SKM-1 treated with dmso at 0.1 percent for 144 hours (cell line): ENCODE measurements around the gene FKBP11.
A peak's percentile ranks its signal among the peaks of the same experiment; 100 is the strongest.

ENCODE experiments used
- DNase-seq: peaks from one replicate; lab custom pipeline; 2025; ENCODE audit not compliant: unreplicated experiment; lab: John Stamatoyannopoulos, UW

FKBP11 gene

DNA sequence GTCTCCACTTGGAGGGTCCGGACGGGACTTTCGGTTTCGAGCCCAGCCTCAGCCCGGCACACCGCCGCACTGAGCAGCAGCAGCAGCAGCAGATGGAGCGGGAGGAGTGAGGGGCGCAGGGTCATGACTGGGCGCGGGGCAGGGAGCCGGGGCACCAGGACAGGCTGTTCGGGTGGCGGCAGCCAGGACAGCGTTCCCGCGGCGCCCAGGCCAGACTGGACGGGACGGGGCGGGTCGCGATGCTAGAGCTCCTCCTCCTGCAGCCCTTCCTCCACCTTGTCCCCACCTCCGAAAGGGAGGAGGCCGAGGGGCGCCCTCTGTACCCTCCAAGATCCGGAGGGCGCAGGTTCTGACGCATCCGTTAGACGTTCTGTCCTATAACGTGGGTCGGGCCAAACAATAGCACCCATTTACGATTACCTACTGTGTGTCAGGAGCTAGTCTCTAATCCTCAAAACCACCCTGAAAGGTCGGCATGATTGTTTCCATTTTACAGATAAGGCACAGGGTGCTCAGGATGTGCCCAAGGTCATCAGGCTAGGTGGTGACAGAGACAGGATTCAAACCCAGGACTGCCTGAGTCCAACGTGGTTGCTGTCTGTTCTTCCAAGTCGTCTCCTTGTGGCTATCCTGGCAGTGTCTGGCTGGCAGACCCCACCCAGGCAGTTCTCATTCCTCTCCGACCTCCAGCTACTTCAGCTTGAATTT, at the start of gene FKBP11:
Gene FKBP11, minus strand, starts transcription at position 189 of the 708 bp plus-strand sequence. Its CDS starts 64 bp downstream, at position 125.
- DNase-seq: no peak

DNA sequence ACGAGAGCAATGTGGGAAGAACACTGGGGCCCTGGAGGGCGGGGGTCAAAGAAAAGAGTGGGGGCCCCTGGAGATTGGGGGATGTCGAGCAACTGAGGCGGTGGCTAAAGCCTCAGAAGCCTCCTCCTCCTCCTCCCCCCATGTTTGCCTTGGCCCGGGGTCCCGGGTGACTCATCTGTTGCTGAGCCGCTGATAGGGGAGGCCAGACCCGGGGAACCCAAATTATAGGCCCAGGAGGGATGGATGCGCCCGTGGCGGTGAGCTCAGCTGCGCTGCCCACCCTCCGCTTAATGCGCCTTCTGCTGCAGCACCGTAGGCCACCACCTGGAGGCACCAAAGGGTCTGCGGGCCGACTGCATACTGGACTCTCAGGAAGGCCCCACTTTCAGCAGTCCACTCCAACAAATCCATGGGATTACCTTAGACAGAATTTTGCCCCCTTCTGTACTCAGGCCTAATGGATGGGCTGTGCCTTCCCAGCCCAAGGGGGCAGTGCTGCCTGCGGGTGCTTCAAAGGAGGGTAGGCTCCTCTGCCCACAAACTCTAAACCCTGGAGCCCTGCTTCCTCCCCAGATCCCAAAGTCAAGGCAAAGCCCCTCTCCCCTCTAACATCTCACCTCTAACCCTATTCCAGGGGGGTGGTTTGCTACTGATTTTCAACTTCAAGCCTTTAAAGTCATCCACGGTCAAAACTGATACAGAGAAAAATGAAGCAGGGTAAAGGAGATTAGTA, 48.8 kb upstream of the FKBP11 start:
- DNase-seq: no peak

DNA sequence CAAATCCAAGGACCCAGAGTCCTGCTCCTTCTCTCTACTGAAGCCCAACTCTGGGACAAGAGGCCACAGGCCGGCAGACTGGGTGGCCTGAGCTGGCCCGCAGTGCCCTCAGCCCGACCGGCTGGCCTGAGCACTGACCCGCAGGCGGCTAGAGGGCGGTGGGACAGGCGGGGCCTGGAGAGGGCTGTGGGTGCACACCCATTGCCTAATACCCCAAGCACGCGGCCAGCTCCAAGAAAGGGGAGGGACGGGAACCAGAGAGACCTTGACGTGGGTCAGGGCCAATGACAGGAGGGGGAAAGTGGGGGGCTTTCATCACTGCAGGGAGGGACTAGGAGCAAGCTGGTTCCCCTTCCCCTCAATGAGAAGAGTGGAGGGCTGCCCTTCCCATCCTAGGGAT, 48.2 kb upstream of the FKBP11 start:
- no peak for DNase-seq

DNA sequence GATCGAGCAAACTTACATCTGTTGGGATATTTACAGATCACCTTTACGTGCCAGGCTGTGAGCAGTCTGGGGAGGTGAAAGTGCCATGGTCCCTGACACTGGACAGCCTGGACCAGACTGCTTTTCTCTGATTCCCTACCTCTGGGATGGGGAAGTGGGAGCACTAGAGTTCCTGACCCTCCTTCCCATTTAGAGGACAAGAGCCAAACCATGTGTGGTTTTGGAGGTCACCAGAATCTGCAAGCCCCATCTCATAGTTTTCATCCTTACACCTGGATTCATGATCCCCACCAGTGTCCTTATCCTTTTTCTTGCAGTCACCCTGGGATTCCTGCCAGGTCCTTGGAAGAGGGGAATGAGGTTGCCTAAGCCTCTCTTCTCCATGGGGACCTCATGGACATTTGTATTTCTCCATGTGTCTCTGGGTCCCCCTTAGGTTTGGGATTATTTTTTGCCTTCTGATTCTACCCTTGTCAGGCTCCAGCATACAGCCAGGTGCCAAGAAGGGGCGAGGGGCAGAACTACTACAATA, 47.7 kb upstream of the FKBP11 start:
- DNase-seq: no peak

DNA sequence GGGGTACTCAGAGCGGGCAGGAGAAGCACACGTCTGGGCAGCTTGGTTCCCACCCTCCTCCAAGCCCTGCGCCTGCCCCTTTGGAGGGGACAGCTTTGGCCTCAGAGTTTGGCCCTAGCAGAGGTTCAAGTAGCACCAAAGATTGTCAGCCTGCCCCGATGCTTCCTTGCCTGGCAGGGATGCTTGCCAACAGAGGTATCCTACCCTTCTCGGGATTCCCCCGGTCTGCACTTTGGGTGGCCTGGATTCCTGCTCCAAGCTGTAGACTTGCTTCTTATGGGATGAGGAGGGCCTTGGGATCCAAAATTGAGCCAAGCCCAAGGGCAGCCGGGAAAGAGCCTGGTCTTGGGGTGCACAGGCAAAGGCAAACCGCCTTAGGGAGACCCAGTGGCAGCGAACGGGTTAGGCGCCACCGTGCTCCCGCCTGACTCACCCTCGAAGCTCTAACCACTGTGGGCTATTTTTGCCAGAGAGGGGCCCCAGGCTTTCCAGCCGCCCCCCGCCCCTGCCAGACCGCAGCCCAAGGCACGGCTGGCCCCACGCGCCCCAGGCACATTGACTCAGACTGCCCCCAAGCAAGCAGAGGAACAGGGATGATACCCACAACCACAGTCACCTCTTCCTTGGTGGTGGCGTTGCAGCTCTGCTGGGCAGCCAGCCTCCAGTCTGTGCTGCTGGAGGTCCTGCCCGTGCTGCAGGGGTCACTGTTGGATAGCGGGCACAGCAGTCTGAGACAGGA, 47.1 kb upstream of the FKBP11 start:
- peak; percentile 21 for DNase-seq

DNA sequence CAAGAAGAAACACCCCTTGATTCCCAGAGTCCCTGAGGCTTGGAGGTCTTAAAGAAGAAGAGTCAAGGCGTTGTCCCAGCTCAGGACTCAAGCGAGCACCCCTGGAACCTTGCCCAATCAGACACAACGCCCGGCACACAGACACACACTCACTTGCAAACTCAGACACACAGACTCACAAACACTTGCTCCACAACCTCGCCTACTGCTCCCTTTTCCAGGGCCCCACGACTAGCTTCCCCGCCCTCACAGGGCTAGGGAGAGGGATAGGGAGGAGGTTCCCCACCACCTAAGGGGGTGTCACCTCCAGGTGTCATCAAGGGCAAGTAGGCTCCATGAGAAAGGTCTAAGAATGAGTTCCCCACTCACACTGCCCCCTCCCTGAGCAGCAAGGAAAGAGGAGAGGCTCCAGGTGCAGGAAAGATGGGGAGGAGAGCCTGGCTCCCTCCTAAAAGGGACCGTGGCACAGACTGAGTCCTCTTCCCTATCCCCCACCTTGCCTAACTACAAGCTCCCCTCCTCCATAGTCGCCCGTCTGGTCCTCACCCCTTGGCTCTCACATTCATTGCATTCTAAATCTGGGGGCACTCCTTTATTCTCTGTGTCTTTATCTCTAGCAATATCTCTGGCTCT, 45.5 kb upstream of the FKBP11 start:
- no peak for DNase-seq

DNA sequence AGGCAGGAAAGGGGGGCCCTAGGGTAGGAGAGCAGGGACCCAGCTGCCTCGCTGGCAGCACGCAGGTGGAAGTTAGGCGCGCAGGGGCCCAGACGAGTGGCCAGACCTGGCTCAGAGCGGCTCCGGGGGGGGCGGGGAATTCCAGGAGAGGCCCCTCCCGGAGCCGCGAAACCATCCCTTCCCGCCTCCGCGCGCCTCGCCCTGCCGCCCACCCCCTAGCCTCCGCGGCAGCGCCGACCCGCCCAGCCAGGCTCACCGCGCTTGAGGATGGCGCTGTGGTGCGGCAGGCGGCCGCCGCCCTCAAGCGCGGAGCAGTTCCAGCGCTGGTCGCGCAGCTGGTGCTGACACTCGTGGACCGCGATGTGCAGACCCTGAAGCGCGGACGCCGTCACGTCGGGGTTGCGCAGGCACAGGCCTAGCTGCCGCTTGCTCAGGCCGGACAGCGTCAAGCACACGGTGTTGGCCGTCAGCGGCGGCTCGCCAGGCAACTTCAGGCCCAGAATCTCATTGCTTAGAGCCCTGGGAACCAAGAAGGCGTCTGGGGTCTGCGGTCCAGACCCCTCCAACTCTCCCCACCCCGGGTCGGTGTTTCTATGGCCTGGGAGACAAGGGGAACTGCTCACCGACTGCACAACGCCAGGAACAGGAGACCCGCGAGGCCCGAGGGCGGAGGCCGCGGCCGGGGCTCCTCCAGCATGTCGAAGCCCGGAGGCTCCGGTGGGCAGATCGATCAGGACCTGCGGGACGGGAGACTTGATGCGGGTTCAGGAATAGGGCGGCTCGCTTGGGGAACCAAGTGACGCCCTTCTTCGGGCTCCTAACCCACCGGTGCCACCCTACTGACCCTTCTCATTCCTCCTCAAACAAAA, 44.8 kb upstream of the FKBP11 start:
- no peak for DNase-seq

DNA sequence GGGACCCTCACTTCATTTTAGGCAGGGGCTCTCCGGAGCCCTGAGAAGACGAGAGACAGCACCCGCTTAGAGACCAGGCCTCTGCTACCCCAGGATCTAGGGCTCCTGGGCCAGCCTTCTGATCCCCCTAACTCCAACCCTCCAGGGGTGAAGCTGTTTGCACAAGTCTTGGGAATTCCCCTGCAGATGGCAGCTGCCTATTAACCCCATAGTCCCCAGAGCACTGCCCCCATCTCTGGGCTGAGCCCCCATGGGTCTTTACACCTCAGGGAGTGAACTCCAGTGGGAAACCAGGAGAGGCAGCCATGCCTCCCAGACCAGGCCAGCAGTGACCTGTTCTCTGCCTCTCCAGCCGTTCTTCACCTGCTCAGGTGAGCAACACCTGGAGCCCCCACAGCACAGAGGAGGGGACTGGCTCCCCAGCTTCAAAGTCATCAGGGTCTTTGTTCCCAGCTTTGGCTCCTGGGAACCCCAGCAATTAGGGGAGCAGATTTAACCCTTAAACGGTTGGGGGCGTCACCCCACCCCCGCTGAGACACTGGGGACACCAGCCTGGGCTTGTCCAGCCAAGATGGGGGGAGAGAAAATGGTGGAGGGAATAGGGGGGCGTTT, 44.0 kb upstream of the FKBP11 start:
- DNase-seq: no peak

DNA sequence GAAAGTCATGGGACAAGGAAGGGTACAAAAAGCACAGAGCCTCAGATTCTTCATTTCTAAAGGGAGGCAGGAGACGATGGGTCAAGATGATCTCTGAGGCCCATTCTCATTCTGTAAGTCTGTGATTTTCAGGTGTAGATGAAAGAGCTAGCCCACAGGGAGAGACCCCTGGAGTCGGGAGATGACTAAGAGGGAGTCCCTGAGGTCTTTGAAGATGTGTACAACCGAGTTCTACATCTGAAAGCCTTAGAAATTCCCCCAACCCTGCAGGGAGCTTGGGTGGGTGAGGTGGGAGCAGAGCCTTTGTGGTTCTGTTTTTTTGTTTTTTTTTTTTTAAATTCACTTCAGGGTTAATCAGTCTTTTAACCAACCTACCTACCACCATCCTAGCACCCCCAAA, 43.2 kb upstream of the FKBP11 start:
- no peak for DNase-seq

DNA sequence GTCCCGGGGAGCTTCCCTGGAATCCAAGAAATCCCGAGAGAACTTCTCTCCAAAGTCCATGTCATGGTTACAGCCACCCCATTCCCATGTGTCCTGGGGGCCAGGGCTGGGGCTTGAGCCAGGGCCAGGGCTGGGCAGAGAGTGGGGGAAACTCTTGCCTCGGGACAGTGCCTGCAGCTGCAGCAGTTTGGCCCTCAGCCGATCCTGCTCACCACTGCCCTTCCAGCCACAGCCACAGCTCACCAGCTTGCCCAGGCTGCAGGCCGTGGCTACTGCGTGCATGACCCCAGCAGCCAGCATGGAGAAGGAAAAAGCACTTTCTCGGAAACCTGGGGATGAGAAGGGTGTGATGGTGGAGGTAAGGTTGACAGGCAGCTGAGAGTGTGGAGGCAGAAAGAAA, 42.7 kb upstream of the FKBP11 start:
- no peak for DNase-seq

DNA sequence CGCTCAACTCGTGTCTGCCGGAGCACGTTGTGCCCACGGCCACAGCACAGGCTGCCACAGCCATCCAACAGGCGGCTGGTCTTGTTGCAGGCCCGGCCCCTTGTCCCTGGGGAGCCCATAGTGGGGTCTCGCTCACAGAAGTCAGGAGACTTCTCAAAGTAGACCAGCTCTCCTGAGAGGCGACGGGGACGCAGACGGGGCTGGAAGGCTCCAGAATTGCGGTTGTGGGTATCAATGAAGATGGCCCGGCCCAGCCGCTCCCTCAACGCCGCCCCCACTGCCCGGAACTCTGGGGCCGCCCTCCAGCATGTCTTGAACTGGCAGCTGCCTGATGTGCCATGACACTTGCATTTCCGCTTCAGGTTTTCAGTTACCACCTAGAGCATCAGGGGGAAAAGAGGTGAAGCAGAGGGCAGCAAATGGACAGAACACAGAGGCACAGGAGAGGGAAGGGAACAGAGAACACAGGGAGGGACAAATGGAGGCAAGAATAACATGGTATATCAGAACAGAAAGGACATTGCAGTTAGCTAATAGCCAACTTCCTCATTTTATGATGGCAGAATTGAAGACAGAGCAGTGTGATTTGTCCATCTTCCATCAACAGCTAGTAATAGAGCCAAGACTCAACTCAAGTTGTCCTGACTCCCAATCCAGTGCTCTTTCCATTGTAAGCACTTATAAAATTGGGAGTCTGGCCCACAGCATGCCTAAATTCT, 41.0 kb upstream of the FKBP11 start:
- peak; percentile 44 for DNase-seq

DNA sequence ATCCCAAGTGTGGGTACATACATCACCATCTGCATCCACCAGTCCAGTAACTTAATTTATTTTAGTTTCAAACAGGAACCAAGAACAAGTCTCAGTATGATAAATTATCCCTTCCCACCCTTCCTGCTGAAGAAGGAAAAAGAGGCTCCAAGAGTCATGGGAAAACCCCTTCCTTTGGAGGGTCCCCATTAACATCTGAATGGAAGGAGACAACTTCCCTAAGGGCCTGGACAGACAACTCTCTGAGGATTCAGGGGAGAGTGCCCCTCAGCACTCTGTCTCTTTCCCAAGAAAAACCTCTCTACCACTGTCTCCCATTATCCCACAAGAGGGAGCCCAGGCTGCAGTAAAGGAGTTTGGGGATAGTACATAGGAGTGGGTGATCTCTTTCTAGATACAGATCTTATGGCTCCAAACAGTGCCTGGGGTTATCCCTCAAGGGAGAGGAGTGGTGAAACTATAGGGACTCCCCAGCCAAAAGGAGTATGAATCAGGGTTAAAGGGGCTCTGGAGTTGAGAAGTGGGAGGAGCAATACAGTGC, 40.1 kb upstream of the FKBP11 start:
- DNase-seq: no peak

DNA sequence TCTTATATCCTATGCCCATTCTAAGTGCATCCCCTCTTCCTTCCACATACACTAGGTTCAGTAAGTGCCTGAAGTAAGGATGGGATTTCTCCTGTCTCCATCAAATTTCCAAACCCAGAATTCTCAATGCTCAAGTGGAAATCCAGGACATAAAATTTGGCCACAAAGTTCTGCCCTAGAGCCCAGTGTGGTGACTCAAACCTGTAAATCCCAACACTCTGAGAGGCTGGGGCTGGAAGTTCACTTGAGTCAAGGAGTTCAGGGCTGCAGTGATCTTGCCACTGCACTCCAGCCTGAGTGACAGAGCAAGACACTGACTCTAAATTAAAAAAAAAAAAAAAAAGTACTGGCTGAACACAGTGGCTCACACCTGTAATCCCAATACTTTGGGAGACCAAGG, 36.5 kb upstream of the FKBP11 start:
- no peak for DNase-seq

DNA sequence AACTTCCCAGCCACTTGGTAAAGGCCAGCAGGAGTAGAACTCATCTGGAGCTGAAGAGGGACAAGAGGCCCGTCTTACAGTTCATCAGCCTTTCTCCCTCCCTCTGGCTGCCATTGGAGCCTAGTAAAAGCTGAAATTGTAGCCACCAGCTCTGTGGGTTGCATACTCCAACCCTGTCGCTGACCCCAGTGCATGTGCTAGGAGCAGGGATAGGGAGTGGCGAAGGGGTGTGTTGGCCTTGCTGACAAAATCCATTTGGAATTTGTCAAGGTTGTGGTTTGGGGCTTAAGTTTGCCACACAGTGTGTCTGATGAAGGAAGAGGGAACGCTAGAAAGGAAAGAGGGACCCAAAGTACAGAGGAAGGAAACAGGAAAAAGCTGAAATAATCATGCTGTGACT, 36.0 kb upstream of the FKBP11 start:
- no peak for DNase-seq

DNA sequence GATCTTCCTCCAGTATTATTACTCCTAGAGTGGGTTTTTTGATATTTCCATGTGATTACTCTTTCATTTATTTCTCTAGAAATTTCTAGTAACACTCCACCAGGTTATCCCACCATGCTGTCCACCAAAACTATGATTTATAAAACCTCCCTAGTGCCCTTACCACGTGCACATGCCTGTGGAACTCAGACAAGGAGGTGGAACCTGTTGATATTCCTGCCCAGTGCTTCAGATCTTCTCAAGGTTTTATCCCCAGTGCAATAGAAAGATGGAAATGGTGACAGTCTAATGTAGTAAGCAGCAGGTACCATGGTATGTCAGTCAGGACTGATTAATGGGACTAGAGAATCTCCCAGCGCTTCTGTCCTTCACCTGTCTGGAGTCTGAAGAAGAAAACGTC, 35.5 kb upstream of the FKBP11 start:
- DNase-seq: no peak

DNA sequence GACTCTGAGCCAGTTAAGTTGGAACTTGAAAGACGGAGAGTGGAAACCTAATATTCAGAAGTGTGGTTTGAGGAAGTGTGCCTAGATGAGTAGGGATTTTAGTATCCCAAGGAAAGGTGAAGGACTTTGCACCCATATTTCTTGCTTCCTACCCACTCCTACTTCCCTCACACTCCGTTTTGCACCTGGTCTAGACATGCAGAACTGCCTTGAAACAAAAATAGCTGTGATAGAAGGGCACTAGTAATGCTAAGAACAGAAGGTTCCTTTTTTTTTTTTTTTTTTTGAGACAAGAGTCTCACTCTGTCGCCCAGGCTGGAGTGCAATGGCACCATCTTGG, 32.7 kb upstream of the FKBP11 start:
- no peak for DNase-seq

DNA sequence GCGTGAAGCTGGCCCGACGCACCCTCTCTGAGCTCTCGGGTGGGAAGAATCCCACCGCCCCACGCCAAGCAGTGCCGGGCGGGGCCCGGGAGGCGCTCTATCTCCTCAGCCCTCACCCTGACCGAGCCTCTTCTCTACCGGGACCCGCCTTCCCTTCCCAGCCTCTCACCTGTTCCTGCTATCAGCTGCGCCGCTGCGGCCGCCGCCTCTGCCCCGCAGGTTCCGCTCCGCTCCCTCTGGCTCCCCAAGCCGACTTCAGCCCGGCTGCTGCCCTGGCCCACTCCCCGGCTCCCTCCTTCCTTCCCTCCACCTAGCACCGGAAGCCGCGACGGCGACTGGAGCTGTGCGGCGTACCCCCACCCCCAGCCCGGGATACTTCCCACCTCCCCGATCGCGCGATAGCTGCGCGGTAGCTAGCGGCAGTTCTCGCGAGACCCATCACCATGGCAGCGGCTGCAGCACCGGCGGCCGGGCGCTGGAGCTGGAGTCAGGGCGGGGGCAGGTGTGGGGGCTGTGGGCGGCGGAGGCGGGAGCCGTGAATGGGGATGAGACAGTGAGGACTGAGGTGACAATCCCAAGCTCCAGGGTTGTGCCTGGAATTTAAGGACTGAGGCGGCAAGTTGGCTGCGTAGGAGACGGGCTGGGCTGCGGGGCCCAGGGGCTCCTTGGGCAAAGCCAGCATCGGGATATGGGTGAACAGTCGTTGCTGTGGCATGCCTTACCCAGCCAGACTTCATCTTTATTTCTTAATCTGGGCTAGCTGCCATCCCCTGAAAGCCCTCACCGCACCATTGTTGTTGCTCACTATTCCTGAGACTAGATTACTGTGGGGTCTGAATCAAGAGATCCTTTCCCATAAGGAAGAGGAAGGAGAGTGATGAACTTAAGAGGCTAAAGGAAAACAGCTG, 32.1 kb upstream of the FKBP11 start, which contains the start of gene ARF3:
Gene ARF3, minus strand, starts transcription at position 347 of the 908 bp plus-strand sequence. CDS start 16,392 bp downstream, outside the sequence.
- DNase-seq: peak; percentile 58
